ENCODE measurements around the gene TENM4.
"Not testable (repeated sequence)": the region's sequence is repeated elsewhere in the genome, so short reads cannot be mapped to it uniquely, and the experiment has no call there.

GRCh38 chr11:79222163-79222562, 218.7 kb downstream of the TENM4 start:
- not testable (repeated sequence) for TF ChIP-seq PKNOX1, FOXK2 (IDR thresholded peaks at IDR 0.05)

All from HEK293T (cell line).